HG03039 (cell line): ENCODE measurements around the gene ARHGEF9.

Experiments used
- ATAC-seq: cut with Tn5 transposase; IDR thresholded peaks from one replicate; pipeline ENCODE4 v1.9.1; 2021; ENCODE audit warnings: mild to moderate bottlenecking, moderate library complexity; ENCODE audit not compliant: unreplicated experiment

Gene ARHGEF9

GRCh38 chrX:63747331-63747730 is 37.7 kb downstream of the ARHGEF9 start:
- no peak for ATAC-seq

GRCh38 chrX:63746715-63747114 is 38.3 kb downstream of the ARHGEF9 start:
- ATAC-seq = no peak

GRCh38 chrX:63746278-63746677 is 38.7 kb downstream of the ARHGEF9 start:
- ATAC-seq = peak; percentile 87

GRCh38 chrX:63744850-63745394 is 40.1 kb downstream of the ARHGEF9 start:
- ATAC-seq = no peak

- ATAC-seq = no peak
These were observed 41.4 kb downstream of the ARHGEF9 start for GRCh38 chrX:63743596-63743995.

GRCh38 chrX:63740382-63740781 is 44.6 kb downstream of the ARHGEF9 start:
- no peak for ATAC-seq

- ATAC-seq = no peak
These were observed 45.1 kb downstream of the ARHGEF9 start for GRCh38 chrX:63739885-63740284.

- no peak for ATAC-seq
These were observed 46.3 kb downstream of the ARHGEF9 start for GRCh38 chrX:63738696-63739095.

- no peak for ATAC-seq
These were observed 47.7 kb downstream of the ARHGEF9 start for GRCh38 chrX:63737131-63737921.

- ATAC-seq = no peak
These were observed 49.1 kb downstream of the ARHGEF9 start for GRCh38 chrX:63735882-63736281.

GRCh38 chrX:63720293-63720692 is 64.7 kb downstream of the ARHGEF9 start:
- ATAC-seq = no peak

GRCh38 chrX:63719633-63720032 is 65.4 kb downstream of the ARHGEF9 start:
- ATAC-seq = no peak

- ATAC-seq = peak; percentile 82
These were observed 66.9 kb downstream of the ARHGEF9 start for GRCh38 chrX:63718010-63718694.

- no peak for ATAC-seq
These were observed 71.5 kb downstream of the ARHGEF9 start for GRCh38 chrX:63713526-63713925.

GRCh38 chrX:63708801-63709200 is 76.2 kb downstream of the ARHGEF9 start:
- ATAC-seq = no peak

- no peak for ATAC-seq
These were observed 82.5 kb downstream of the ARHGEF9 start for GRCh38 chrX:63702556-63702955.

- ATAC-seq = no peak
These were observed 97.9 kb downstream of the ARHGEF9 start for GRCh38 chrX:63686878-63687714.

GRCh38 chrX:63680423-63680822 is 104.6 kb downstream of the ARHGEF9 start:
- no peak for ATAC-seq

GRCh38 chrX:63679432-63679831 is 105.6 kb downstream of the ARHGEF9 start:
- no peak for ATAC-seq

- no peak for ATAC-seq
These were observed 109.3 kb downstream of the ARHGEF9 start for GRCh38 chrX:63675716-63676115.

- ATAC-seq = no peak
These were observed 111.1 kb downstream of the ARHGEF9 start for GRCh38 chrX:63673896-63674295.
